ENCODE data around the gene OTOGL.
"Not testable (repeated sequence)": the region's sequence is repeated elsewhere in the genome, so short reads cannot be mapped to it uniquely, and the experiment has no call there.

OTOGL gene

GRCh38 chr12:80087486-80088213, 11.7 kb upstream of the OTOGL start:
- Mint-ChIP-seq H3K4me3 (no peak overlapping the region), H3K27me3 (peaks cover 21% of the 10 kb centered on the region), H3K9me3 (peaks cover 14% of the 10 kb centered on the region), H3K27ac (no peak overlapping the region), H3K36me3 (peaks cover 16% of the 10 kb centered on the region), H3K4me1 (peaks cover 24% of the 10 kb centered on the region)
- peak; percentile 27 for ATAC-seq (ENCODE audit: low read depth)
- DNase-seq (ENCODE audit: low spot score in 2 of 2), result no peak

DNA sequence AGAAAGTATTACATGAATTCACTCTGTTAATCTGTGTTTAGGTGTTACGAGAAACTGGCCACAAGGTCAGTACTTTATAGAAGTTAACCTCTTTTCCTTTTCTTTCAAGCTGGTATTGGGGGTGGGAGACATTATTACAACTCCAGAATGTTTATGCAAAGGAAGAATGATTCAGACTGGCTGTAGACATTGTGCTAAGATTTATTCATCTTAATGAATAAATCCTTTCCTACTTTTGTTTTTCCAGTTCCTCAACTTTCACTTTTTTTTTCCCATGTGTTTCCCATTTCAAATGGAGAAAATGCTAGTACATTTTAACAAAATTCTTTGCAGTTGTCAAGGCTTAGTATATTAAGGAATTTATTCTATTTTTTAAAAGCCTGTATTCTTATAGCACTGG, 1.3 kb downstream of the OTOGL start:
- Mint-ChIP-seq H3K27ac (no peak overlapping the region), H3K27me3 (peaks cover 4% of the 10 kb centered on the region), H3K9me3 (peaks cover 2% of the 10 kb centered on the region), H3K4me3 (no peak overlapping the region), H3K36me3 (no peaks in the 10 kb centered on the region), H3K4me1 (peaks cover 2% of the 10 kb centered on the region)
- no peak for ATAC-seq (ENCODE audit: low read depth)
- DNase-seq (ENCODE audit: low spot score in 2 of 2), result no peak

- ATAC-seq (ENCODE audit: low read depth), result no peak
- no peaks in the 10 kb centered on the region for H3K4me1 Mint-ChIP-seq
- H3K9me3 Mint-ChIP-seq, result peaks cover 2% of the 10 kb centered on the region
- no peak overlapping the region for H3K27ac Mint-ChIP-seq
- H3K27me3 Mint-ChIP-seq, result peaks cover 4% of the 10 kb centered on the region
- no peaks in the 10 kb centered on the region for H3K36me3 Mint-ChIP-seq
- DNase-seq (ENCODE audit: low spot score in 2 of 2), result no peak
- H3K4me3 Mint-ChIP-seq, result no peak overlapping the region
Measured at GRCh38 chr12:80101126-80101525, 1.8 kb downstream of the OTOGL start.

DNA sequence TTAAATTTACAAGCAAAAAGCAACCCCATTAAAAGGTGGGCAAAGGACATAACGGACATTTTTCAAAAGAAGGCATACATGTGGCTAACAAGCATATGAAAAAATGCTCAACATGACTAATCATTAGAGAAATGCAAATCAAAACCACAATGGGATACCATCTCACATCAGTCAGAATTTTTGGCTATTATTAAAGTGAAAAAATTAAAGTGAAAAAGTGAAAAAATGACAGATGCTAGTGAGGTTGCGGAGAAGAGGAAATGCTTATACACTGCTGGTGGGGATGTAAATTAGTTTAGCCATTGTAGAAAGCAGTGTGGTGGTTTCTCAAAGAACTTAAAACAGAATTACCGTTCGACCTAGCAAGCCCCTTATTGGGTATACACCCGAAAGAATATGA, 7.9 kb downstream of the OTOGL start:
- no peak overlapping the region for H3K4me3 Mint-ChIP-seq
- peaks cover 5% of the 10 kb centered on the region for H3K4me1 Mint-ChIP-seq
- no peaks in the 10 kb centered on the region for H3K36me3 Mint-ChIP-seq
- DNase-seq (ENCODE audit: low spot score in 2 of 2) (no peak), ATAC-seq (ENCODE audit: low read depth) (no peak)
- H3K27me3 Mint-ChIP-seq, result peaks cover 4% of the 10 kb centered on the region
- H3K27ac Mint-ChIP-seq, result no peak overlapping the region
- H3K9me3 Mint-ChIP-seq, result peaks cover 2% of the 10 kb centered on the region

DNA sequence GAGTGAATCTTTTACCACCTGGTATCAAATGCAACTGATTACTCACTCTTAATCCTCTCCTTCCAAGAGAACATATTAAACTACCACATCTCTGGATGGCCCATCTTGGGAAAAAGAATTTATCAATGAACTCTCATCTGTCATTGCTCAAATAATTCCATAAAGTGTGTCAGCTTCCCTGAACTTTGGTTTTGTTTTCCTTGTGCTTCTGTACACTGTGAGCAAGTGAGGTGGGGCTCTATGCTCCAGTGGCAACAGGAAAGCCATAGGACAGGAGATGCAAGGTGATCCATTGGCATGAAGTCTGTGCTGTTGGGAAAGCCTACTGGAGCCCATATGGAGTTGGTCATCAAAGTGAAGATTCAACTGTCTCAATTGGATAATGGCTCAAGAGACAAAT, 17.4 kb downstream of the OTOGL start:
- no peak overlapping the region for H3K4me3 Mint-ChIP-seq
- peaks cover 3% of the 10 kb centered on the region for H3K36me3 Mint-ChIP-seq
- H3K9me3 Mint-ChIP-seq, result peaks cover 5% of the 10 kb centered on the region
- ATAC-seq (ENCODE audit: low read depth) (no peak), DNase-seq (ENCODE audit: low spot score in 2 of 2) (no peak)
- no peak overlapping the region for H3K27ac Mint-ChIP-seq
- no peaks in the 10 kb centered on the region for H3K4me1 Mint-ChIP-seq
- peaks cover 9% of the 10 kb centered on the region for H3K27me3 Mint-ChIP-seq

- Mint-ChIP-seq H3K4me3 (no peak overlapping the region), H3K27ac (no peak overlapping the region), H3K27me3 (peaks cover 9% of the 10 kb centered on the region), H3K4me1 (no peaks in the 10 kb centered on the region), H3K9me3 (peaks cover 1% of the 10 kb centered on the region), H3K36me3 (no peaks in the 10 kb centered on the region)
- DNase-seq (ENCODE audit: low spot score in 2 of 2) (no peak), ATAC-seq (ENCODE audit: low read depth) (no peak)
Measured at GRCh38 chr12:80118565-80119324, 19.4 kb downstream of the OTOGL start.

DNA sequence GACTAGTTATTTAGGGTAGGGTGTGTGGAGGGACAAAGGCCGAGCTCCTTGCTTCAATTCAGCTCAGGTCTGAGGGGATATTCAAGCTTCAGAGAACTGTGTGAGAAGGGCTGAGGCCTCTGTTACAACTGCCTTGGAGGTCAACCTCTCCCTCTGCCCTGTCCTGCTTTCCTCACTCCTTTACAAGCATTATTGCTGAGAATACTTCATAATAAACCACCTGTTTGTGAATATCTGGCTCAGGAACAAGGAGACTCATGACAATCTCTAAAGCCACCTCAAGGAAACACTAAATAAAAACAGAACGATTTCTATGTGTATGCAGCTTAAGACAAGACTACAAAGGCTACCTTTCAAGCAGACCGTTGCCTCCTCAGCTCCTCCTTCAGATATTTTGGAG, 21.7 kb downstream of the OTOGL start:
- peaks cover 3% of the 10 kb centered on the region for H3K27me3 Mint-ChIP-seq

GRCh38 chr12:80121661-80122060, 22.3 kb downstream of the OTOGL start:
- no peak for ATAC-seq (ENCODE audit: low read depth)

More for the DNA sequence above, 21.7 kb downstream of the OTOGL start:
- Mint-ChIP-seq H3K4me3 (no peak overlapping the region), H3K4me1 (no peaks in the 10 kb centered on the region), H3K27ac (no peak overlapping the region), H3K9me3 (peaks cover 6% of the 10 kb centered on the region), H3K36me3 (no peaks in the 10 kb centered on the region)
- ATAC-seq (ENCODE audit: low read depth) (no peak), DNase-seq (ENCODE audit: low spot score in 2 of 2) (no peak)

DNA sequence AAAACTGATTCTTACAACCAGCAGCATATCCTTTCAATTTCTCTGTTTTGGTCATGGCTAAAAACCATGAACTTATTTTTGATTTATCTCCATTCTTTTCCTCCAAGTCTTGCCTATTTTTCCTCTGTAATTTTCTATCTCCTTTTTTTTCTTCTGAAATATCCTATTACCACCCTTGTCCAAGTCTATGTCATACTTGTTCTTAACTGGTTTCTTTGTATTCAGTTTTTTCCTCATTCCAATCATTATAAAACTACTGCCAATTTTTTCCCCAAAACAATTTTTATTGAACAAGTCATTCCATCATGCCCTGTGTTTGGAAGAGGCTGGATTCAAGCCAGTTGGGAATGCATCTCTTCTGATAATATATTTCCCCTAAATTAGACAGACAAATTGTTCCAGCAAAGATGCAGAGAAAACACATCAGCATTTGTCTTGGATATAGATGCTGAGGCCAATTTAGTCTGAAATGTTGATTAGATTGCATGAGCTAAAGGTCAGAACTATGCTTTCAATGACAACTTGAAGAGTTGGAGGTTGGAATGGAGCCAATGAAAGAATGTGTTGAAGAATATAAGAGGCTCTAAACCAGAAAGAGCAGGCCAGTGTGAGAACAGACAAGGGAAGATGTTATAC, 30.7 kb downstream of the OTOGL start:
- Mint-ChIP-seq H3K36me3 (no peaks in the 10 kb centered on the region), H3K27ac (no peak overlapping the region), H3K9me3 (peaks cover 10% of the 10 kb centered on the region), H3K4me3 (no peak overlapping the region), H3K27me3 (peaks cover 9% of the 10 kb centered on the region), H3K4me1 (no peaks in the 10 kb centered on the region)
- no peak for ATAC-seq (ENCODE audit: low read depth)
- no peak for DNase-seq (ENCODE audit: low spot score in 2 of 2)

More at GRCh38 chr12:80121661-80122060, 22.3 kb downstream of the OTOGL start:
- Mint-ChIP-seq H3K4me3 (no peak overlapping the region), H3K27ac (no peak overlapping the region), H3K9me3 (peaks cover 6% of the 10 kb centered on the region), H3K36me3 (no peaks in the 10 kb centered on the region), H3K4me1 (no peaks in the 10 kb centered on the region), H3K27me3 (peaks cover 3% of the 10 kb centered on the region)
- DNase-seq (ENCODE audit: low spot score in 2 of 2), result no peak

DNA sequence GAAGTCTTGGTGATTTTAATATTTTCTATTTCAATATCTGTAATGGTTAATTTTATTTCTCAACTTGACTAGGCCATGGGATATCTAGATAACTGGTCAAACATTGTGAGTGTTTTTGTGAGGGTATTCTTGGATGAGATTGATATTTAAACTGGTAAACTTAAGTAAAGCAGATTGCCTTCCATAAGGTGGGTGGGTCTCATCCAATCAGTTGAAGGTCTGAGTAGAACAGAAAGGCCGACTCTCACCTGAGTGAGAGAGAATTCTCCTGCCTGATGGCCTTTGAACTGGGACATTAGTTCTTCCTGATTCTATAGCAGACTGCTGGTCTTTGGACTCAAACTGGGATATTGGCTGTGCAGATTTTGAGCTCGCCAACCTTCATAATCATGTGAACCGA, 36.3 kb downstream of the OTOGL start:
- ATAC-seq (ENCODE audit: low read depth), result no peak
- H3K36me3 Mint-ChIP-seq, result no peaks in the 10 kb centered on the region
- H3K4me3 Mint-ChIP-seq, result no peak overlapping the region
- no peaks in the 10 kb centered on the region for H3K9me3 Mint-ChIP-seq
- H3K27me3 Mint-ChIP-seq, result peaks cover 11% of the 10 kb centered on the region
- no peak overlapping the region for H3K27ac Mint-ChIP-seq
- H3K4me1 Mint-ChIP-seq, result no peaks in the 10 kb centered on the region
- DNase-seq (ENCODE audit: low spot score in 2 of 2), result no peak

DNA sequence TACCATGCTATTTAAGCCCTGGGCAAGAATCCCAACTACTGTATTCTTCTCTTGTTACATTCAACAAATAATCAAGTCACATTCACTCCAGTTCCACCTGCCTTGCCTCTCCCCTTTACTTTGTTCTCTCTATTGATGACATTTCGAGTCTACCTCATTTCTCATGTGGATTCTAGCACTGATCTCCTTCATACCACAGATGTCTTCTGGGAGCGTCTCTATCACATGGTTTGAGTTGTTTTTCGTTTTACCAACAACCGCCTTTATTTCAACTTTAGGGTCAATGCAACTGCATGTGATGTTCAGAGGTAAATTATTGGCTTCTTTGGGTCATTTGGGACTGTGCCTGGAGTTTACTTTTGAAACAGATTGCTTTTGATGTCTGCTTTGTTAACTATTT, 40.7 kb downstream of the OTOGL start:
- H3K4me3 Mint-ChIP-seq, result no peak overlapping the region
- H3K4me1 Mint-ChIP-seq, result peaks cover 2% of the 10 kb centered on the region
- H3K9me3 Mint-ChIP-seq, result no peaks in the 10 kb centered on the region
- H3K36me3 Mint-ChIP-seq, result no peaks in the 10 kb centered on the region
- ATAC-seq (ENCODE audit: low read depth) (no peak), DNase-seq (ENCODE audit: low spot score in 2 of 2) (no peak)
- no peak overlapping the region for H3K27ac Mint-ChIP-seq
- peaks cover 7% of the 10 kb centered on the region for H3K27me3 Mint-ChIP-seq

DNA sequence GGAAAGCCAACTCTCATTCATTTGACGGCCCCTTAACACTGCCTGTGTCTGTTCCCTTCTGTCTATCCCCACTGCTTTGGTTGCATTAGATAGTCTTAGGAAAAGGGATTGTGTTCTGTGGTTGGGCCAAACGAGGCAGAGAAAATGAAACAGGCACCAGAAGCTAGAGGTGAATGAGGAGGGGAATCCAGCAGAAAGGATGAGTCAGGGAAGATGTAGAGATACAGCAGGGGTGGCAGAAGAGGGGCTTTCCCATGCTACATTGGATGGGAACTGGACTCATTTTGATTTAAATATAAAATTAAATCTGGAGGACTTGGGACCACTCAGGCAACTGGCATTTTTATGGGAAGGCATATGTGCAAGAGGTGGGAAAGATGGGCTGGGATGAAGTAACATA, 43.3 kb downstream of the OTOGL start:
- Mint-ChIP-seq H3K9me3 (no peaks in the 10 kb centered on the region), H3K27me3 (peaks cover 5% of the 10 kb centered on the region), H3K4me1 (peaks cover 2% of the 10 kb centered on the region), H3K4me3 (no peak overlapping the region), H3K36me3 (no peaks in the 10 kb centered on the region), H3K27ac (no peak overlapping the region)
- DNase-seq (ENCODE audit: low spot score in 2 of 2), result no peak
- no peak for ATAC-seq (ENCODE audit: low read depth)

DNA sequence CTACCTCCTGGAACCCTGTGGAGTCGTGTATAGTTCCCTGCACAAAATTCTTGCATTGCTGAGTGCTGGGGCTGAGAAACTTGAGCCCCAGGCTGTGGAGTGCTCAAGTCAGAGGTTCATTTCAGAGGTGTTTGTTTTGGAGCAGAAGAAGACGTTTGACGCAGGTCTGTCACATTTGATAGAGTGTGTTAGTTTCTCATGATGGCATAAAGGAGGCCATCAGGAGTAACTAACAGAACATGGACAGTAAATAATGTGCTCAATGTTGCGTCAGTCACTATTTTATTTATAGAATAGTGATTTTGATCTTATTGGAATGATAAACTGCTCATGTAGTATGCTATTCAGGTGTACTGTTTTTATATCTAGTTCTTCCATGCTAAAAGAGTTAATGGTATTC, 44.2 kb downstream of the OTOGL start:
- Mint-ChIP-seq H3K4me3 (no peak overlapping the region), H3K36me3 (no peaks in the 10 kb centered on the region), H3K9me3 (no peaks in the 10 kb centered on the region), H3K4me1 (peaks cover 2% of the 10 kb centered on the region), H3K27me3 (peaks cover 7% of the 10 kb centered on the region), H3K27ac (no peak overlapping the region)
- DNase-seq (ENCODE audit: low spot score in 2 of 2) (no peak), ATAC-seq (ENCODE audit: low read depth) (no peak)

DNA sequence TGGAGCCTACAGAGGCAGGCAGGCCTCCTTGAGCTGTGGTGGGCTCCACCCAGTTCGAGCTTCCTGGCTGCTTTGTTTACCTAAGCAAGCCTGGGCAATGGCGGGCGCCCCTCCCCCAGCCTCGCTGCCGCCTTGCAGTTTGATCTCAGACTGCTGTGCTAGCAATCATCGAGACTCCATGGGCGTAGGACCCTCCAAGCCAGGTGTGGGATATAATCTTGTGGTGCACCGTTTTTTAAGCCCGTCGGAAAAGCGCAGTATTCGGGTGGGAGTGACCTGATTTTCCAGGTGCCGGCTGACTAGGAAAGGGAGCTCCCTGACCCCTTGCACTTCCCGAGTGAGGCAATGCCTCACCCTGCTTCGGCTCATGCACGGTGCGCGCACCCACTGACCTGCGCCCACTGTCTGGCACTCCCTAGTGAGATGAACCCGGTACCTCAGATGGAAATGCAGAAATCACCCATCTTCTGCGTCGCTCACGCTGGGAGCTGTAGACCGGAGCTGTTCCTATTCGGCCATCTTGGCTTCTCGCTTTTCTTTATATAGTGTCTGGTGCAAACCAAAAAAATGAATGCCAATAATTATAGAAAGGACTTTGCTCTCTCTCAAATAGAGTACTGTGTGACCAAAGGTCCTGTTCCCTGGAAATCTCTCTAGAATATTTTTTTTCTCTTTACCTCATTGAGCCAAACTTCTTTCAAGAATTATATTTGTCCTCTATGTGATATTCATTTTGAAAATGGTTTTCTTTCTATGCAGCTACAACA, 50.4 kb downstream of the OTOGL start:
- not testable (repeated sequence) for H3K9me3 Mint-ChIP-seq; H3K27me3 Mint-ChIP-seq; ATAC-seq (ENCODE audit: low read depth); H3K4me1 Mint-ChIP-seq; H3K27ac Mint-ChIP-seq; H3K36me3 Mint-ChIP-seq; DNase-seq (ENCODE audit: low spot score in 2 of 2); H3K4me3 Mint-ChIP-seq
